HG03460 (cell line): Measurements from ENCODE around the gene UBE2J1.
"Not testable (repeated sequence)": the region's sequence is repeated elsewhere in the genome, so short reads cannot be mapped to it uniquely, and the experiment has no call there.

Experiments used
- ATAC-seq: cut with Tn5 transposase; IDR thresholded peaks from one replicate; pipeline ENCODE4 v1.9.1; 2021; ENCODE audit not compliant: unreplicated experiment

UBE2J1 gene

GRCh38 chr6:89352278-89353117 lies at the start of gene UBE2J1:
Gene UBE2J1, minus strand, starts transcription at chr6:89352722. Its CDS starts 153 bp downstream, at chr6:89352569.
- ATAC-seq: no peak

GRCh38 chr6:89400912-89401399 lies 48.4 kb upstream of the UBE2J1 start:
- no peak for ATAC-seq

- no peak for ATAC-seq
Observed at GRCh38 chr6:89400050-89400449, 47.5 kb upstream of the UBE2J1 start.

GRCh38 chr6:89398762-89399525 lies 46.4 kb upstream of the UBE2J1 start:
- ATAC-seq: no peak

- ATAC-seq: not testable (repeated sequence)
Observed at GRCh38 chr6:89397884-89398283, 45.4 kb upstream of the UBE2J1 start.

- no peak for ATAC-seq
Observed at GRCh38 chr6:89393659-89394058, 41.1 kb upstream of the UBE2J1 start.

- ATAC-seq: no peak
Observed at GRCh38 chr6:89392823-89393222, 40.3 kb upstream of the UBE2J1 start.

- no peak for ATAC-seq
Observed at GRCh38 chr6:89388846-89389245, 36.3 kb upstream of the UBE2J1 start.

GRCh38 chr6:89387516-89388201 lies 35.1 kb upstream of the UBE2J1 start:
- ATAC-seq: peak; percentile 96

GRCh38 chr6:89386917-89387491 lies 34.5 kb upstream of the UBE2J1 start:
- ATAC-seq: peak; percentile 20

- ATAC-seq: no peak
Observed at GRCh38 chr6:89385846-89386245, 33.3 kb upstream of the UBE2J1 start.

- ATAC-seq: no peak
Observed at GRCh38 chr6:89385156-89385667, 32.7 kb upstream of the UBE2J1 start.

- ATAC-seq: no peak
Observed at GRCh38 chr6:89381031-89381430, 28.5 kb upstream of the UBE2J1 start.

GRCh38 chr6:89379281-89379680 lies 26.8 kb upstream of the UBE2J1 start:
- ATAC-seq: no peak

GRCh38 chr6:89378628-89379027 lies 26.1 kb upstream of the UBE2J1 start:
- no peak for ATAC-seq

- ATAC-seq: peak; percentile 77
Observed at GRCh38 chr6:89375427-89376267, 23.1 kb upstream of the UBE2J1 start.

- ATAC-seq: peak; percentile 52
Observed at GRCh38 chr6:89372506-89372901, 20.0 kb upstream of the UBE2J1 start.

- peak; percentile 78 for ATAC-seq
Observed at GRCh38 chr6:89371849-89372505, 19.5 kb upstream of the UBE2J1 start.

- no peak for ATAC-seq
Observed at GRCh38 chr6:89368999-89369398, 16.5 kb upstream of the UBE2J1 start.
